Neutrophil (primary cell): ENCODE data around the gene MTG2.

ENCODE experiments used
- H3K27ac ChIP-seq: fragments of 200-600 bp; sonication (generic); 2 replicates; pipeline ENCODE4 v1.5.1; 2016; ENCODE audit warnings: mild to moderate bottlenecking, moderate library complexity
- H3K27me3 ChIP-seq: fragments of 200-600 bp; sonication (generic); 2 replicates; pipeline ENCODE4 v1.6.0; 2016; ENCODE audit warnings: mild to moderate bottlenecking
- H3K36me3 ChIP-seq: fragments of 200-600 bp; sonication (generic); 2 replicates; pipeline ENCODE4 v1.5.1; 2017
- H3K4me1 ChIP-seq, 2 experiments: fragments of 200-600 bp in 1 of 2; sonication (generic) in 1 of 2; 1 replicate in 1 of 2; 2 replicates in 1 of 2; pipeline versions ENCODE4 v1.5.1 to v1.6.1; 2013 to 2016; ENCODE audit warnings: low read depth in 1 of 2, low read length in 1 of 2, mild to moderate bottlenecking in 1 of 2, moderate library complexity in 1 of 2; ENCODE audit not compliant: control insufficient read depth in 1 of 2, insufficient read depth in 1 of 2
- H3K4me3 ChIP-seq, 2 experiments: fragments of 200-600 bp in 1 of 2; sonication (generic) in 1 of 2; 1 replicate in 1 of 2; 2 replicates in 1 of 2; pipeline ENCODE4 v1.5.1; 2013 to 2016; ENCODE audit warnings: low read depth in 1 of 2, low read length in 1 of 2, mild to moderate bottlenecking in 1 of 2, moderate library complexity in 1 of 2
- H3K9me3 ChIP-seq: fragments of 200-600 bp; sonication (generic); 2 replicates; pipeline ENCODE4 v1.5.1; 2016
- CTCF ChIP-seq: fragments of 200-600 bp; sonication (generic); IDR thresholded peaks from 2 replicates; pipeline ENCODE4 v1.5.1; 2016; ENCODE audit warnings: antibody characterized with exemption

Gene MTG2

GRCh38 chr20:62143081-62143956 is 39.5 kb upstream of the MTG2 start, which contains the start of the genes PSMA7 and SS18L1:
Gene PSMA7, minus strand, starts transcription at chr20:62143394. Its CDS starts 91 bp downstream, at chr20:62143303.
Gene SS18L1, plus strand, starts transcription at chr20:62143769. Its CDS starts 52 bp downstream, at chr20:62143821.
- H3K4me3 ChIP-seq = peak within 1 kb of the TSS; percentile 74 to 82

GRCh38 chr20:62143957-62144825 is 38.6 kb upstream of the MTG2 start:
- Histone ChIP-seq H3K27me3 (peaks cover 12% of the 10 kb centered on the region), H3K9me3 (no peaks in the 10 kb centered on the region), H3K36me3 (peaks cover 15% of the 10 kb centered on the region), H3K27ac (peak overlapping the region; percentile 100), H3K4me1 (peaks cover 34 to 38% of the 10 kb centered on the region in 2 experiments), H3K4me3 (peak overlapping the region; percentile 73 to 74)
- no peak for TF ChIP-seq CTCF

More at GRCh38 chr20:62143081-62143956, 39.5 kb upstream of the MTG2 start, which contains the start of the genes PSMA7 and SS18L1:
- peaks cover 34 to 38% of the 10 kb centered on the region in 2 experiments for H3K4me1 ChIP-seq
- TF ChIP-seq CTCF = peak; percentile 47
- H3K9me3 ChIP-seq = no peaks in the 10 kb centered on the region
- peaks cover 12% of the 10 kb centered on the region for H3K27me3 ChIP-seq
- peak within 1 kb of the TSS; percentile 100 for H3K27ac ChIP-seq
- H3K36me3 ChIP-seq = peaks cover 24% of the 10 kb centered on the region

DNA sequence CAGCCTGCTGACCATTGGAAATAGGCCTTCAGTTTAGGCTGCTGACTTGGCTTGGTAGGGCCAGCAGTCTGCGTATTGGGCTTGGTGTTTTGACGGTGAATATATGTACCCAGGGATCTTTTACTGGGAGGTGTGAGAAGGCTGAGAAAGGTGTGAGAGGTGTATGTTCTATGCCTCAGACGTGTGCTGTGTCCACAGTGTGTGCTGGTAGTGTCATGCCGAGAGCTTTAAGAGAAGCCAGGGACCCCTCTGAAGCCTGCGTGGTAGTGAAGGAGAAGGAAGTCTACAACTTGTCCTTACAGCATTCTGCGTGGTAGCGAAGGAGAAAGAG is 37.2 kb upstream of the MTG2 start:
- peaks cover 32 to 33% of the 10 kb centered on the region in 2 experiments for H3K4me1 ChIP-seq
- no peak overlapping the region for H3K27ac ChIP-seq
- no peaks in the 10 kb centered on the region for H3K9me3 ChIP-seq
- H3K4me3 ChIP-seq = no peak overlapping the region
- peaks cover under 1% of the 10 kb centered on the region for H3K36me3 ChIP-seq
- no peak for TF ChIP-seq CTCF
- peaks cover 12% of the 10 kb centered on the region for H3K27me3 ChIP-seq

DNA sequence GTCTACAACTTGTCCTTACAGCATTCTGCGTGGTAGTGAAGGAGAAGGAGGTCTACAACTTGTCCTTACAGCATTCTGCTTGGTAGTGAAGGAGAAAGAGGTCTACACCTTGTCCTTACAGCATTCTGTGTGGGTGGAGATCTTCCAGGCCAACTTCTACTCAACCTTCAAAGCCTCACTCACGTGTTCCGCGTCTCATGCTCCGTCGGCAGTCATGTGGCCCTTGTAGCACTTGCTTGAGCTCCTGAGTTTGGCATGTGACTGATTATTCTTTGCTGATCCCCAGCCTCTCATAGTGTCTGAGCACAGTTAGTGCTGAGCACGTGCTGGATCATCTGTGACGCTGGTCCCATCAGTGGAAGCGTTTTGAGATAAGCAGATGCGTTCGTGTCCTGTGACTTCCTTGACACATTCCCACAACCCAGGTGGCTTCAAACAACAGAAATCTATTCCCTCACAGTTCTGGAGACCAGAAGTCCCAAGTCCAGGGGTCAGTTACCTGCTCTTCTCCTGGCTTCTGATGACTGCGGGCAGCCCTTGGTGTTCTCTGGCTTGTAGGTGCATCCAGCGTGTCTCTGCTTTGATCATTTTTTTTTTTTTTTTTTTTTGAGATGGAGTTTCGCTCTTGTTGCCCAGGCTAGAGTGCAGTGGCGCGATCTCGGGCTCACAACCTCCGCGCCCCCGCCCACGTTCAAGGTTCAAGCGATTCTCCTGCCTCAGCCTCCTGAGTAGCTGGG is 36.6 kb upstream of the MTG2 start:
- Histone ChIP-seq H3K9me3 (no peaks in the 10 kb centered on the region), H3K4me1 (peaks cover 27% of the 10 kb centered on the region in 2 experiments), H3K27ac (no peak overlapping the region), H3K4me3 (no peak overlapping the region), H3K27me3 (peaks cover 12% of the 10 kb centered on the region), H3K36me3 (no peaks in the 10 kb centered on the region)
- TF ChIP-seq CTCF = no peak

- Histone ChIP-seq H3K4me3 (no peak overlapping the region), H3K27me3 (peaks cover 12% of the 10 kb centered on the region), H3K9me3 (no peaks in the 10 kb centered on the region), H3K27ac (no peak overlapping the region), H3K36me3 (no peaks in the 10 kb centered on the region), H3K4me1 (peaks cover 18% of the 10 kb centered on the region in 2 experiments)
- no peak for TF ChIP-seq CTCF
Measured at GRCh38 chr20:62147125-62147524, 35.7 kb upstream of the MTG2 start.
